Measurements from ENCODE around the gene RASGEF1C.

DNA sequence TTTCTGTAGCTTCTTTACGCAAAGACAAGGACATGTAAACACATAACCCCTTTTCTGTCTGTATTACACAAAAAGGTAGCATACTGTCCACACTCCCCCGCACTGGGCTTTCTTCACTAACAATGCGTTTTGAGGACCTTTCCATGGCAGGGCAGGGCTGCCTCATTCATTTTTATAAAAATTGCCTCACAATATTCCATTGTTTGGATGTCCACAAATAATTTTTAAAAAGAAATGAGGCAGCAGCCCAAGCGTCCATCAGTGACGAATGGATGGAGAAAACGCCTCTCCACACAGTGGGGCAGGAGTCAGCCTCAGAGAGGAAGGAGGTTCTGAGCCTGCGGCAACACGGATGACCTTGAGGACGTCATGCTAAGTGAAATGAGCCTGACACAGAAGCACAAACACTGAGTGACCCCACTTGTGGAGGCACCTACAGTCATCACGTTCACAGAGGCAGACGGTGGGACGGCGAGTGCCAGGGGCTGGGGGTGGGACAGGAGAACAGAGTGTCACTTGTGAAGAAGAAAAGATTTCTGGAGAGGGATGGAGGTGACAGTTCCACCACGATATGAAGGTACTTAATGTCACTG lies 67.8 kb downstream of the RASGEF1C start:
- TF ChIP-seq, protein P1, sequence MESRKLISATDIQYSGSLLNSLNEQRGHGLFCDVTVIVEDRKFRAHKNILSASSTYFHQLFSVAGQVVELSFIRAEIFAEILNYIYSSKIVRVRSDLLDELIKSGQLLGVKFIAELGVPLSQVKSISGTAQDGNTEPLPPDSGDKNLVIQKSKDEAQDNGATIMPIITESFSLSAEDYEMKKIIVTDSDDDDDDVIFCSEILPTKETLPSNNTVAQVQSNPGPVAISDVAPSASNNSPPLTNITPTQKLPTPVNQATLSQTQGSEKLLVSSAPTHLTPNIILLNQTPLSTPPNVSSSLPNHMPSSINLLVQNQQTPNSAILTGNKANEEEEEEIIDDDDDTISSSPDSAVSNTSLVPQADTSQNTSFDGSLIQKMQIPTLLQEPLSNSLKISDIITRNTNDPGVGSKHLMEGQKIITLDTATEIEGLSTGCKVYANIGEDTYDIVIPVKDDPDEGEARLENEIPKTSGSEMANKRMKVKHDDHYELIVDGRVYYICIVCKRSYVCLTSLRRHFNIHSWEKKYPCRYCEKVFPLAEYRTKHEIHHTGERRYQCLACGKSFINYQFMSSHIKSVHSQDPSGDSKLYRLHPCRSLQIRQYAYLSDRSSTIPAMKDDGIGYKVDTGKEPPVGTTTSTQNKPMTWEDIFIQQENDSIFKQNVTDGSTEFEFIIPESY (IDR thresholded peaks at IDR 0.05), result no peak
- TF ChIP-seq TAF1 (conservative IDR thresholded peaks at IDR 0.05), result no peak

All from liver (tissue), 2 donors.